HCT116 (cell line): ENCODE data around the gene GLRA2.

Experiments
- EGR1 ChIP-seq: IDR thresholded peaks from 2 replicates; pipeline ENCODE4 v1.6.1; 2012; ENCODE audit warnings: low read depth
- EZH2 ChIP-seq: fragments of 200-600 bp; sonication (generic); IDR thresholded peaks from 2 replicates; pipeline ENCODE4 v1.6.1; 2017; ENCODE audit warnings: antibody characterized with exemption, mixed run types
- EZH2phosphoT487 ChIP-seq: fragments of 200-600 bp; IDR thresholded peaks from 2 replicates; pipeline ENCODE4 v1.6.1; 2018; ENCODE audit warnings: antibody characterized with exemption, borderline replicate concordance
- JUND ChIP-seq: IDR thresholded peaks from 2 replicates; pipeline ENCODE4 v1.6.1; 2012
- POLR2A ChIP-seq: IDR thresholded peaks from 2 replicates; pipeline ENCODE4 v1.7.0; 2011; ENCODE audit warnings: borderline replicate concordance; ENCODE audit not compliant: insufficient read depth, insufficient read length; ENCODE audit errors: extremely low read depth
- POLR2AphosphoS5 ChIP-seq: IDR thresholded peaks from 2 replicates; pipeline ENCODE4 v1.6.1; 2011; ENCODE audit warnings: mild to moderate bottlenecking, low read depth, low read length, moderate library complexity
- SIN3A ChIP-seq: IDR thresholded peaks from 2 replicates; pipeline ENCODE4 v1.6.1; 2012; ENCODE audit warnings: low read depth
- TCF7L2 ChIP-seq: IDR thresholded peaks from 2 replicates; pipeline ENCODE4 v1.7.0; 2011; ENCODE audit warnings: borderline replicate concordance, inconsistent platforms; ENCODE audit not compliant: insufficient read depth, insufficient read length; ENCODE audit errors: extremely low read depth
- ZNF274 ChIP-seq: fragments of 200-500 bp; sonication (Bioruptor generic); IDR thresholded peaks from 2 replicates; pipeline ENCODE4 v1.6.1; 2014; ENCODE audit warnings: mild to moderate bottlenecking, low read depth, low read length, inconsistent platforms
- TF ChIP-seq, protein P1 (sequence below), 3 experiments: fragments of 200-600 bp in 1 of 3; sonication (generic) in 1 of 3; IDR thresholded peaks in 2 of 3; conservative IDR thresholded peaks in 1 of 3; 2 replicates each; pipeline ENCODE4 v1.5.1; 2012 to 2017; ENCODE audit warnings: low read depth in 2 of 3, low read length in 2 of 3, antibody characterized with exemption in 1 of 3, borderline replicate concordance in 1 of 3, control low read depth in 1 of 3, mild to moderate bottlenecking in 1 of 3, mixed read lengths in 1 of 3, mixed run types in 1 of 3, moderate library complexity in 1 of 3; ENCODE audit not compliant: insufficient read depth in 1 of 3

DNA sequence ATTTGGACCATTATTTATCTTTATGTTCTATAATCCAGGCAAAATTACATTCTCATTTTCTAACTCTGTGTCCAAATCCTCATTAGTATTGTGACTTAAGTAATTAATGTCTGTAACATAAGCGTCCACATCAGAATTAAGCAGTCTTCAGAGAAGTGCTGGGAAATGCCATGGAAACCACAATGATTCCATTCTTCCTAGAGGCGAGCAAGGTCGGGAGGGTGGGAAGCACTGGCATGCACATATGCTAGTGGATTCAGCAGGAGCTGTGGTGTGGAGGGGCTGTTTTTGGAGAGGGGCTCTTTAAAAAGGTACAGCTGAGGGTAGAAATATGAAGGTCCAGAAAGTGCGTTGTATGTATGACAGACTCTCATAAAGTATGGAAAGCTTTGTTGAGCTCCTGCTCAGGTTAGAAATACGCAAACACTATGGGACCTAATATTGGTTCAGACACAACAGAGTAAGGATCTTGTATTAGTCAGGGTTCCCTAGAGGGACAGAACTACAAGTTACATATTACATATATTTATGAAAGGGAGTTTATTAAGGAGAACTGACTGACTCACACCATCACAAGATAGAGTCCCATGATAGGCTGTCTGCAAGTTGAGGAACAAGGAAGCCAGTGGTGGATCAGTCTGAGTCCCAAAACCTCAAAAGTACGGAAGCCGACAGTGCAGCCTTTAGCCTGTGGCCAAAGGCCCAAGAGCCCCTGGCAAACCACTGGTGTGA is 61.5 kb downstream of the GLRA2 start:
- TF ChIP-seq EGR1: no peak
- no peak for TF ChIP-seq SIN3A
- TF ChIP-seq POLR2AphosphoS5: no peak
- no peak for TF ChIP-seq JUND
- TF ChIP-seq, protein P1, sequence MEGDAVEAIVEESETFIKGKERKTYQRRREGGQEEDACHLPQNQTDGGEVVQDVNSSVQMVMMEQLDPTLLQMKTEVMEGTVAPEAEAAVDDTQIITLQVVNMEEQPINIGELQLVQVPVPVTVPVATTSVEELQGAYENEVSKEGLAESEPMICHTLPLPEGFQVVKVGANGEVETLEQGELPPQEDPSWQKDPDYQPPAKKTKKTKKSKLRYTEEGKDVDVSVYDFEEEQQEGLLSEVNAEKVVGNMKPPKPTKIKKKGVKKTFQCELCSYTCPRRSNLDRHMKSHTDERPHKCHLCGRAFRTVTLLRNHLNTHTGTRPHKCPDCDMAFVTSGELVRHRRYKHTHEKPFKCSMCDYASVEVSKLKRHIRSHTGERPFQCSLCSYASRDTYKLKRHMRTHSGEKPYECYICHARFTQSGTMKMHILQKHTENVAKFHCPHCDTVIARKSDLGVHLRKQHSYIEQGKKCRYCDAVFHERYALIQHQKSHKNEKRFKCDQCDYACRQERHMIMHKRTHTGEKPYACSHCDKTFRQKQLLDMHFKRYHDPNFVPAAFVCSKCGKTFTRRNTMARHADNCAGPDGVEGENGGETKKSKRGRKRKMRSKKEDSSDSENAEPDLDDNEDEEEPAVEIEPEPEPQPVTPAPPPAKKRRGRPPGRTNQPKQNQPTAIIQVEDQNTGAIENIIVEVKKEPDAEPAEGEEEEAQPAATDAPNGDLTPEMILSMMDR (IDR thresholded peaks at IDR 0.05 in 2 of 3, conservative IDR thresholded peaks at IDR 0.05 in 1 of 3; ENCODE audit: borderline replicate concordance in 1 of 3, insufficient read depth in 1 of 3, low read depth in 2 of 3, low read length in 2 of 3): no peak
- TF ChIP-seq ZNF274: no peak
- no peak for TF ChIP-seq EZH2phosphoT487
- TF ChIP-seq EZH2: no peak
- no peak for TF ChIP-seq TCF7L2
- TF ChIP-seq POLR2A: no peak
